ENCODE results near the gene PCDH12. TPM values are rescaled to one million over a fixed set of nuclear protein-coding genes. Genes with fewer than 3 reads are reported as not detected.

The PCDH12 gene
- total RNA-seq, 1 experiment from 2014 or later, result 0.02 TPM

GRCh38 chr5:141944076-141944475, 13.9 kb downstream of the PCDH12 start:
- ChIA-PET RAD21 (ENCODE audit: low non-redundant PET in 1 of 2, low total read pairs in 2 of 2, uncharacterized antibody in 2 of 2, unreplicated experiment in 2 of 2) (no interaction called here), POLR2A (no interaction called here), CTCF (interaction anchor here (1.1 to 2.0 kb wide), 3 partner anchors 14 to 25 kb away, joined by 3 to 6 read pairs (median 3); partner anchors contain the start of genes PCDH12 and RNF14)
- H3K4me2 ChIP-seq (ENCODE audit: low read length), result no peak overlapping the region
- no peaks in the 10 kb centered on the region for H3K9me2 ChIP-seq (ENCODE audit: insufficient read depth)
- no peak overlapping the region for H3K9ac ChIP-seq (ENCODE audit: low read length)
- TF ChIP-seq EZH2phosphoT487 (IDR thresholded peaks at IDR 0.05; ENCODE audit: borderline replicate concordance), result no peak
- no peak for TF ChIP-seq SIN3A (IDR thresholded peaks at IDR 0.05; ENCODE audit: low read depth)
- peak; percentile 32; the same call in 1 of the 2 replicates for TF ChIP-seq POLR2AphosphoS5 (IDR thresholded peaks at IDR 0.05; ENCODE audit: low read depth, low read length)
- no peak overlapping the region for H2AFZ ChIP-seq (ENCODE audit: low read depth, low read length, poor library complexity, severe bottlenecking)
- intact Hi-C loops (cut with micrococcal nuclease), result no loop called here
- no peaks in the 10 kb centered on the region for H4K20me1 ChIP-seq (ENCODE audit: insufficient read depth)
- no peaks in the 10 kb centered on the region for H3K9me3 ChIP-seq (ENCODE audit: control insufficient read depth in 1 of 2, insufficient read depth in 1 of 2, low read depth in 1 of 2, low read length in 2 of 2)
- no peaks in the 10 kb centered on the region for H3K27me3 ChIP-seq (ENCODE audit: insufficient read depth, low read length)
- H3K79me2 ChIP-seq (ENCODE audit: insufficient read depth, low read length), result no peaks in the 10 kb centered on the region
- H3K4me1 ChIP-seq (ENCODE audit: control insufficient read depth in 1 of 2, insufficient read depth in 2 of 2, low read length in 2 of 2), result peaks cover 5 to 17% of the 10 kb centered on the region in 2 experiments; a peak in 3 of 4 replicates
- H3K4me3 ChIP-seq (replicated peaks in 1 of 2; ENCODE audit: low read depth in 1 of 2, low read length in 2 of 2), result no peak overlapping the region
- DNase-seq (ENCODE audit: low read depth, low spot score) (no peak), ATAC-seq (no peak)
- H3K27ac ChIP-seq (ENCODE audit: low read depth, low read length), result no peak overlapping the region
- H3K36me3 ChIP-seq (ENCODE audit: control insufficient read depth in 1 of 2, insufficient read depth in 2 of 2, low read length in 2 of 2), result 0 out of 4 replicates have a peak, but pooled peaks cover 0 to 4% of the 10 kb centered on the region in 2 experiments
- no TSS peak for BruUV-seq (replicated peaks)

- no peaks in the 10 kb centered on the region for H4K20me1 ChIP-seq (ENCODE audit: insufficient read depth)
- H3K27ac ChIP-seq (ENCODE audit: low read depth, low read length), result no peak overlapping the region
- peaks cover 10 to 11% of the 10 kb centered on the region in 2 experiments; a peak in 3 of 4 replicates for H3K36me3 ChIP-seq (ENCODE audit: control insufficient read depth in 1 of 2, insufficient read depth in 2 of 2, low read length in 2 of 2)
- DNase-seq (ENCODE audit: low read depth, low spot score) (no peak), ATAC-seq (no peak)
- intact Hi-C loops (cut with micrococcal nuclease), result no loop called here
- H3K4me1 ChIP-seq (ENCODE audit: control insufficient read depth in 1 of 2, insufficient read depth in 2 of 2, low read length in 2 of 2), result peaks cover 5 to 17% of the 10 kb centered on the region in 2 experiments; a peak in 3 of 4 replicates
- H3K4me2 ChIP-seq (ENCODE audit: low read length), result no peak overlapping the region
- no peak overlapping the region for H2AFZ ChIP-seq (ENCODE audit: low read depth, low read length, poor library complexity, severe bottlenecking)
- no peak overlapping the region for H3K9ac ChIP-seq (ENCODE audit: low read length)
- no peaks in the 10 kb centered on the region for H3K27me3 ChIP-seq (ENCODE audit: insufficient read depth, low read length)
- no peaks in the 10 kb centered on the region for H3K9me2 ChIP-seq (ENCODE audit: insufficient read depth)
- POLR2A ChIA-PET, result interaction anchor here (2.1 kb wide), 1 partner anchor 19 kb away, joined by 7 read pairs; the partner anchor contains the start of gene DELE1
- H3K79me2 ChIP-seq (ENCODE audit: insufficient read depth, low read length), result no peaks in the 10 kb centered on the region
- RAD21 ChIA-PET (ENCODE audit: low non-redundant PET in 1 of 2, low total read pairs in 2 of 2, uncharacterized antibody in 2 of 2, unreplicated experiment in 2 of 2), result no interaction called here
- H3K9me3 ChIP-seq (ENCODE audit: control insufficient read depth in 1 of 2, insufficient read depth in 1 of 2, low read depth in 1 of 2, low read length in 2 of 2), result no peaks in the 10 kb centered on the region
- H3K4me3 ChIP-seq (replicated peaks in 1 of 2; ENCODE audit: low read depth in 1 of 2, low read length in 2 of 2), result no peak overlapping the region
- CTCF ChIA-PET, result interaction anchor here (1.9 to 3.6 kb wide), 2 partner anchors 19 to 27 kb away, joined by 5 to 19 read pairs; partner anchors contain the start of gene RNF14
- no TSS peak for BruUV-seq (replicated peaks)
- TF ChIP-seq CTCF (IDR thresholded peaks at IDR 0.05 in 2 of 3, conservative IDR thresholded peaks at IDR 0.05 in 1 of 3; ENCODE audit: borderline replicate concordance in 1 of 3, insufficient read depth in 1 of 3, low read depth in 2 of 3, low read length in 2 of 3), result no peak
- TF ChIP-seq SP1 (IDR thresholded peaks at IDR 0.05; ENCODE audit: low read depth), result no peak
- no peak for TF ChIP-seq CEBPB (IDR thresholded peaks at IDR 0.05; ENCODE audit: low read depth)
These were observed 15.7 kb downstream of the PCDH12 start for GRCh38 chr5:141942185-141942857.

All from HCT116 (cell line).